Measurements from ENCODE around the gene PIGU. TPM values are rescaled to one million over a fixed set of nuclear protein-coding genes. Genes with fewer than 3 reads are reported as not detected.
"Not testable (repeated sequence)": the region's sequence is repeated elsewhere in the genome, so short reads cannot be mapped to it uniquely, and the experiment has no call there.

Gene PIGU
- total RNA-seq, 1 experiment from 2014 or later, result 18.4 TPM

GRCh38 chr20:34616913-34617312 lies 60.0 kb downstream of the PIGU start:
- not testable (repeated sequence) for H3K27me3 ChIP-seq (ENCODE audit: low read length); H4K20me1 ChIP-seq (ENCODE audit: insufficient read depth, low read depth, low read length); H3K79me2 ChIP-seq (ENCODE audit: low read length); H3K9me3 ChIP-seq (ENCODE audit: low read length); H3K4me3 ChIP-seq (ENCODE audit: low read length); H3K9ac ChIP-seq (ENCODE audit: low read length); H2AFZ ChIP-seq (ENCODE audit: low read length); DNase-seq; H3K9me2 ChIP-seq (replicated peaks; ENCODE audit: insufficient read depth, low read length); H3K36me3 ChIP-seq (ENCODE audit: insufficient read depth, low read length); H3K27ac ChIP-seq (ENCODE audit: low read length); H3K4me2 ChIP-seq (ENCODE audit: low read depth, low read length, poor library complexity, severe bottlenecking); H3K4me1 ChIP-seq (ENCODE audit: low read length)

- H3K79me2 ChIP-seq (ENCODE audit: low read length), result no peaks in the 10 kb centered on the region
- no peak overlapping the region for H3K9ac ChIP-seq (ENCODE audit: low read length)
- H3K4me2 ChIP-seq (ENCODE audit: low read depth, low read length, poor library complexity, severe bottlenecking), result no peak overlapping the region
- no peak overlapping the region for H2AFZ ChIP-seq (ENCODE audit: low read length)
- no peaks in the 10 kb centered on the region for H3K36me3 ChIP-seq (ENCODE audit: insufficient read depth, low read length)
- no peaks in the 10 kb centered on the region for H3K9me2 ChIP-seq (replicated peaks; ENCODE audit: insufficient read depth, low read length)
- H3K27ac ChIP-seq (ENCODE audit: low read length), result no peak overlapping the region
- H3K4me1 ChIP-seq (ENCODE audit: low read length), result no peaks in the 10 kb centered on the region
- no peak overlapping the region for H3K4me3 ChIP-seq (ENCODE audit: low read length)
- no peaks in the 10 kb centered on the region for H3K9me3 ChIP-seq (ENCODE audit: low read length)
- no peaks in the 10 kb centered on the region for H3K27me3 ChIP-seq (ENCODE audit: low read length)
- no peaks in the 10 kb centered on the region for H4K20me1 ChIP-seq (ENCODE audit: insufficient read depth, low read depth, low read length)
- no peak for DNase-seq
Observed at GRCh38 chr20:34615477-34615876, 61.4 kb downstream of the PIGU start.

DNA sequence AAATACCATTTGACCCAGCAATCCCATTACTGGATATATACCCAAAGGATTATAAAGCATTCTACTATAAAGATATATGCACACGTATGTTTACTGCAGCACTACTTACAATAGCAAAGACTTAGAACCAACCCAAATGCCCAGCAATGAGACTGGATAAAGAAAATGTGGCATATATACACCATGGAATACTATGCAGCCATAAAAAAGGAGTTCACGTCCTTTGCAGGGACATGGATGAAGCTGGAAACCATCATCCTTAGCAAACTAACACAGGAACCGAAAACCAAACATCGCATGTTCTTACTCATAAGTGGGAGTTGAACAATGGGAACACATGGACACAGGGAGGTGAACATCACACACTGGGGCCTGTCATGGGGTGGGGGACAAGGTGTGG lies 64.9 kb downstream of the PIGU start:
- H3K36me3 ChIP-seq (ENCODE audit: insufficient read depth, low read length); H4K20me1 ChIP-seq (ENCODE audit: insufficient read depth, low read depth, low read length); H3K4me3 ChIP-seq (ENCODE audit: low read length); H3K4me2 ChIP-seq (ENCODE audit: low read depth, low read length, poor library complexity, severe bottlenecking); H3K9me2 ChIP-seq (replicated peaks; ENCODE audit: insufficient read depth, low read length); H3K9ac ChIP-seq (ENCODE audit: low read length); H2AFZ ChIP-seq (ENCODE audit: low read length); H3K27ac ChIP-seq (ENCODE audit: low read length); H3K79me2 ChIP-seq (ENCODE audit: low read length); DNase-seq; H3K27me3 ChIP-seq (ENCODE audit: low read length); H3K9me3 ChIP-seq (ENCODE audit: low read length): not testable (repeated sequence)
- peaks cover 10% of the 10 kb centered on the region for H3K4me1 ChIP-seq (ENCODE audit: low read length)

GRCh38 chr20:34607066-34607465 lies 69.8 kb downstream of the PIGU start:
- Histone ChIP-seq H3K27ac (ENCODE audit: low read length) (no peak overlapping the region), H4K20me1 (ENCODE audit: insufficient read depth, low read depth, low read length) (no peaks in the 10 kb centered on the region), H3K9ac (ENCODE audit: low read length) (no peak overlapping the region), H3K36me3 (ENCODE audit: insufficient read depth, low read length) (no peaks in the 10 kb centered on the region), H2AFZ (ENCODE audit: low read length) (no peak overlapping the region), H3K4me1 (ENCODE audit: low read length) (peaks cover 10% of the 10 kb centered on the region), H3K4me2 (ENCODE audit: low read depth, low read length, poor library complexity, severe bottlenecking) (no peak overlapping the region), H3K4me3 (ENCODE audit: low read length) (no peak overlapping the region), H3K27me3 (ENCODE audit: low read length) (no peaks in the 10 kb centered on the region), H3K9me3 (ENCODE audit: low read length) (no peaks in the 10 kb centered on the region), H3K79me2 (ENCODE audit: low read length) (no peaks in the 10 kb centered on the region), H3K9me2 (replicated peaks; ENCODE audit: insufficient read depth, low read length) (no peaks in the 10 kb centered on the region)
- DNase-seq, result no peak

DNA sequence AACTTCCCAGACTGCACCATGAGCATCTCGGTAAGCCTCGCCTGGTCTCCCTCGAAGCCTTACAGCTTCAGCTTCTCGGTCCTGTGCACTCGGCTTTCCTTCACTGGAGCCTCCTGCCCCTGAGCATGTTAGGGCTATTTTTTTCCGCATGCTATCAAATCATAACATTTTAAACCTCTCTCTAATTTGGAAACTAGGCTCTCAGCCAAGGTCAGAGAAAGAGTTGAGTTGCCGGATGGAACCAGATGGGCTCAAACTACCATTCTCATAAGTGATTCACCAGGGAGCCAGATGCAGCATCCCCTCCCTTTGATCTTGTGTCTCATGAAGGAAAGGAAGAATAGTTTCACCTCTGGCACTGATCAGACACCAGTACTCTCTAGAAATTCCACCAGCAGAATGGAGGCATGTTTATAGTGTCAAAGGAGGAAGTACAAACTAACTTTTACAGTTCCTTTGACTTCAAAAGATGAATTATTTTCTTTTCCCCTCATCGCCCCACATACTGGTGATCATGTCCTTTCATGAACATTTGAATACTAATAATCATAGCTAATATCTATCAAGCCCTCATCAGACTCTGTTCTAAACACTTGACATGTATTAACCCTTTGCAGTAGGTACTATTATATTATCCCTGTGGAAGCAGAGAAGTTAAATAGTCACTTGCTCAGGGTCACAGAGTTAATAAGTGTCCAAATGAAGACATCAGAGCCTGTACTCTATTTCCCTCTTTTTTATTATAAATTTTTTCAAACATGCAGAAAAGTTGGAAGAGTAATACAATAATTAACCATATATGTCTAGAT lies 71.7 kb downstream of the PIGU start:
- no peaks in the 10 kb centered on the region for H3K27me3 ChIP-seq (ENCODE audit: low read length)
- H3K4me2 ChIP-seq (ENCODE audit: low read depth, low read length, poor library complexity, severe bottlenecking), result no peak overlapping the region
- no peak overlapping the region for H2AFZ ChIP-seq (ENCODE audit: low read length)
- no peaks in the 10 kb centered on the region for H3K9me2 ChIP-seq (replicated peaks; ENCODE audit: insufficient read depth, low read length)
- H3K9ac ChIP-seq (ENCODE audit: low read length), result no peak overlapping the region
- no peak overlapping the region for H3K4me3 ChIP-seq (ENCODE audit: low read length)
- peaks cover 8% of the 10 kb centered on the region for H3K4me1 ChIP-seq (ENCODE audit: low read length)
- no peaks in the 10 kb centered on the region for H3K9me3 ChIP-seq (ENCODE audit: low read length)
- no peaks in the 10 kb centered on the region for H4K20me1 ChIP-seq (ENCODE audit: insufficient read depth, low read depth, low read length)
- no peaks in the 10 kb centered on the region for H3K36me3 ChIP-seq (ENCODE audit: insufficient read depth, low read length)
- H3K79me2 ChIP-seq (ENCODE audit: low read length), result no peaks in the 10 kb centered on the region
- H3K27ac ChIP-seq (ENCODE audit: low read length), result no peak overlapping the region
- no peak for DNase-seq

DNA sequence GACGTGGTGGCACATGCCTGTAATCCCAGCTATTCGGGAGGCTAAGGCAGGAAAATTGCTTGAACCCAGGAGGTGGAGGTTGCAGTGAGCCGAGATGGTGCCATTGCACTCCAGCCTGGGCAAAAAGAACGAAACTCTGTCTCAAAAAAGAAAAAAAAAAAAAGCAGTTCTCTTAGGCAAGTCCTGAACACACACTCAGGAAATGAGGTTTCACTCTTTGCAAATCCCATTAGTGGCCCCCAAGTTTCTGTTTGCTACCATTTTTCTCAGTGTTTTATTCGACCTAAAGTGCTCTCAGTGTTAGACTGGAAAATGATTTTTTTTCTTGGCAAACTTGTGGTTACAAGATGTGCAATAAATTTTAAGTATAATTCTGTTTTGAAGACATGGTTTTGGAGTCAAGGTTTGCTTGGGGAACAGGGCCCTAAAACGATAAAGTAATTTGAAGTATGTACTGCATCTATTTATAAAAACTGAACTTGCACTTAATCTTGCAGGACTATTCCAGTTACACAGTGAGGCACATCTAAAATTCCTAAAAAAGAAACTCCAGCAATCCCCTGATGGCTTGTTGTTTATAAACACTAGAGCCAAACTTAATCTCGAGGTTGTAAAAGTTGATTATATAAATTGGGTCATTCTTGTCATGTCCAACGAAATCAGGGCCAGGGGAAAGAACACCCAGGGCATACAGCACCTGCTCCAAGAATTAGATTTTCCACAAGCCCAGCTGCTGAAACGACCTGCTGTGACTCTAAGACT lies 75.8 kb downstream of the PIGU start:
- Histone ChIP-seq H2AFZ (ENCODE audit: low read length) (no peak overlapping the region), H4K20me1 (ENCODE audit: insufficient read depth, low read depth, low read length) (no peaks in the 10 kb centered on the region)

GRCh38 chr20:34595377-34596184 lies 81.3 kb downstream of the PIGU start:
- Histone ChIP-seq H3K4me2 (ENCODE audit: low read depth, low read length, poor library complexity, severe bottlenecking) (no peak overlapping the region), H2AFZ (ENCODE audit: low read length) (no peak overlapping the region), H3K4me1 (ENCODE audit: low read length) (no peaks in the 10 kb centered on the region), H3K9ac (ENCODE audit: low read length) (no peak overlapping the region), H4K20me1 (ENCODE audit: insufficient read depth, low read depth, low read length) (no peaks in the 10 kb centered on the region), H3K27me3 (ENCODE audit: low read length) (no peaks in the 10 kb centered on the region), H3K9me3 (ENCODE audit: low read length) (no peaks in the 10 kb centered on the region), H3K4me3 (ENCODE audit: low read length) (no peak overlapping the region), H3K27ac (ENCODE audit: low read length) (no peak overlapping the region), H3K36me3 (ENCODE audit: insufficient read depth, low read length) (no peaks in the 10 kb centered on the region), H3K9me2 (replicated peaks; ENCODE audit: insufficient read depth, low read length) (no peaks in the 10 kb centered on the region), H3K79me2 (ENCODE audit: low read length) (no peaks in the 10 kb centered on the region)
- no peak for DNase-seq

More for the DNA sequence above, 75.8 kb downstream of the PIGU start:
- Histone ChIP-seq H3K9ac (ENCODE audit: low read length) (no peak overlapping the region), H3K79me2 (ENCODE audit: low read length) (no peaks in the 10 kb centered on the region), H3K9me3 (ENCODE audit: low read length) (no peaks in the 10 kb centered on the region), H3K27me3 (ENCODE audit: low read length) (no peaks in the 10 kb centered on the region), H3K27ac (ENCODE audit: low read length) (no peak overlapping the region), H3K4me3 (ENCODE audit: low read length) (no peak overlapping the region), H3K4me1 (ENCODE audit: low read length) (no peaks in the 10 kb centered on the region), H3K4me2 (ENCODE audit: low read depth, low read length, poor library complexity, severe bottlenecking) (no peak overlapping the region), H3K36me3 (ENCODE audit: insufficient read depth, low read length) (no peaks in the 10 kb centered on the region), H3K9me2 (replicated peaks; ENCODE audit: insufficient read depth, low read length) (no peaks in the 10 kb centered on the region)
- no peak for DNase-seq

Measured in Karpas-422 (cell line).